D721Med (cell line): ENCODE results near the gene MED7.
"Not testable (repeated sequence)": the region's sequence is repeated elsewhere in the genome, so short reads cannot be mapped to it uniquely, and the experiment has no call there.

Experiments used
- DNase-seq: peaks from one replicate; pipeline ENCODE4 v3.0.0; 2011; ENCODE audit warnings: low spot score; ENCODE audit not compliant: insufficient read length
- FAIRE-seq: peaks from 2 replicates; lab custom pipeline; 2011; peaks lifted over from hg19 to GRCh38; lab: Jason Lieb, UNC
- TF ChIP-seq, protein P1 (sequence below): IDR thresholded peaks from 2 replicates; pipeline ENCODE4 v1.5.1; 2012; ENCODE audit warnings: mild to moderate bottlenecking, control low read depth; ENCODE audit not compliant: insufficient read depth; ENCODE audit errors: missing control alignments

The MED7 gene

GRCh38 chr5:157142317-157143126 is at the start of gene MED7:
Gene MED7, minus strand, starts transcription at chr5:157142865. Its CDS starts 3,434 bp downstream, at chr5:157139431.
- FAIRE-seq, result peak; percentile 79
- peak; percentile 91 for DNase-seq
- TF ChIP-seq, protein P1, sequence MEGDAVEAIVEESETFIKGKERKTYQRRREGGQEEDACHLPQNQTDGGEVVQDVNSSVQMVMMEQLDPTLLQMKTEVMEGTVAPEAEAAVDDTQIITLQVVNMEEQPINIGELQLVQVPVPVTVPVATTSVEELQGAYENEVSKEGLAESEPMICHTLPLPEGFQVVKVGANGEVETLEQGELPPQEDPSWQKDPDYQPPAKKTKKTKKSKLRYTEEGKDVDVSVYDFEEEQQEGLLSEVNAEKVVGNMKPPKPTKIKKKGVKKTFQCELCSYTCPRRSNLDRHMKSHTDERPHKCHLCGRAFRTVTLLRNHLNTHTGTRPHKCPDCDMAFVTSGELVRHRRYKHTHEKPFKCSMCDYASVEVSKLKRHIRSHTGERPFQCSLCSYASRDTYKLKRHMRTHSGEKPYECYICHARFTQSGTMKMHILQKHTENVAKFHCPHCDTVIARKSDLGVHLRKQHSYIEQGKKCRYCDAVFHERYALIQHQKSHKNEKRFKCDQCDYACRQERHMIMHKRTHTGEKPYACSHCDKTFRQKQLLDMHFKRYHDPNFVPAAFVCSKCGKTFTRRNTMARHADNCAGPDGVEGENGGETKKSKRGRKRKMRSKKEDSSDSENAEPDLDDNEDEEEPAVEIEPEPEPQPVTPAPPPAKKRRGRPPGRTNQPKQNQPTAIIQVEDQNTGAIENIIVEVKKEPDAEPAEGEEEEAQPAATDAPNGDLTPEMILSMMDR, result no peak

GRCh38 chr5:157189223-157189622 is 46.6 kb upstream of the MED7 start:
- TF ChIP-seq, protein P1, result no peak
- no peak for DNase-seq
- FAIRE-seq, result no peak

- TF ChIP-seq, protein P1, result no peak
- no peak for FAIRE-seq
- no peak for DNase-seq
Measured at GRCh38 chr5:157188270-157188669, 45.6 kb upstream of the MED7 start.

DNA sequence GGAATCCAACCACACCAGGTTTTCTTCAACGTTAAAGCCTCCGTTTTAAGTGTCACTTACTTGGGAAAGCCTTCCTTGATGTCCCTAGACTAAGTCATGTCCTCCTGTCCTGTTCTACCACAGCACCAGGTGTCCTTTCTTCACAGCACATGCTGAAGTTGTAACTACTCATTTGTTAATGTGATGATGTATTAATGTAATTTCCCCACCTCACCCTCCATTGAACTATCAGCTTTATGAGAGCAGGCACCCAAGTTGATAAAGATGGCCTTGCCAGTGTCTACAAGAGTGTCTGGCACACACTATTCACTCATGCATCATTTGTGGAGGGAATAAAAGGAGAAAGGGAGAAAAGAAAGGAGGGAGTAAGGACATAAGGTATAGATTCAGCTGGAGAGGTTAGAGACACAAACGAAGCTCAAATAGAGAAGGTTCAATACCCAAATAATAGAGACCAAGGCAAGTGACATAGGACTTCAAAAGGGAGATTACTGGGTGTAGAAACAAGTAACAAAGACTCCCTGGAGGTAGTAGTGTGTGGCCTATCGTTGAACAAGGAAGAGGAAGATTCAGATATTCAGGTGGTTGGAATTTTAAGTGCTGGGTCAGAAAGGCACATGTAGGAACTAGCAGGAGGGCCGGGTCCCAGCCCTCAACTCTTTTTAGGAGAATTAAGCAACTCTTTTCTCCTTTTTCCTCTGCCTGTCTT is 44.5 kb upstream of the MED7 start:
- FAIRE-seq, result no peak
- TF ChIP-seq, protein P1, result no peak
- no peak for DNase-seq

GRCh38 chr5:157186309-157187045 is 43.8 kb upstream of the MED7 start:
- FAIRE-seq, result no peak
- TF ChIP-seq, protein P1, result no peak

DNA sequence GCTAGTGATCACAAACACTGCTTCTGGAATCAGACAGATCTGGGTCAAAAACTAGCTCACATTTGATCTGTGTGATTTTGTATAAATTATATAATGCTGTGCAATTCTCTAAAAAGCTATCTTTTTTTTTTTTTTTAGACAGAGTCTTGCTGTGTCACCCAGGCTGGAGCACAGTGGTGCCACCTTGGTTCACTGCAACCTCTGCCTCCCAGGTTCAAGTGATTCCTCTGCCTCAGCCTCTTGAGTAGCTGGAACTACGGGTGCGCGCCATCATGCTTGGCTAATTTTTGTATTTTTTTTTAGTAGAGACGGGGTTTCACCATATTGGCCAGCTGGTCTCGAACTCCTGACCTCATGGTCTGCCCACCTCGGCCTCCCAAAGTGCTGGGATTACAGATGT is 42.5 kb upstream of the MED7 start:
- DNase-seq, FAIRE-seq: not testable (repeated sequence)

More at GRCh38 chr5:157186309-157187045, 43.8 kb upstream of the MED7 start:
- DNase-seq, result no peak

- no peak for DNase-seq
- TF ChIP-seq, protein P1, result no peak
- no peak for FAIRE-seq
Measured at GRCh38 chr5:157184117-157184670, 41.5 kb upstream of the MED7 start.
